T-helper 17 cell (primary cell): ENCODE data around the gene DUSP1. TPM values are rescaled to one million over a fixed set of nuclear protein-coding genes. Genes with fewer than 3 reads are reported as not detected.

Experiments
- ATAC-seq: fragments of 150-1000 bp; cut with Tn5 transposase; 2 replicates; pipeline ENCODE4 v1.10.0; 2021; ENCODE audit warnings: mild to moderate bottlenecking, moderate library complexity
- DNase-seq, 3 donors: peaks; one replicate each; pipeline versions ENCODE4 v3.0.0 to v3.0.0-alpha.2; 2020 to 2021
- H3K9me3 ChIP-seq: one replicate; pipeline ENCODE4 v1.7.0; 2013; ENCODE audit warnings: low read length, mild to moderate bottlenecking; ENCODE audit not compliant: control insufficient read depth, poor library complexity, severe bottlenecking
- H3K27ac Mint-ChIP-seq: one replicate; pipeline ENCODE4 v1.8.0; 2022; ENCODE audit warnings: mild to moderate bottlenecking, moderate library complexity, mixed read lengths
- H3K27me3 Mint-ChIP-seq: one replicate; pipeline ENCODE4 v1.8.0; 2022; ENCODE audit warnings: mixed read lengths
- H3K36me3 Mint-ChIP-seq: one replicate; pipeline ENCODE4 v1.8.0; 2022; ENCODE audit warnings: low read depth, mixed read lengths
- H3K4me1 Mint-ChIP-seq: one replicate; pipeline ENCODE4 v1.8.0; 2022; ENCODE audit warnings: mild to moderate bottlenecking, mixed read lengths
- H3K4me3 Mint-ChIP-seq: one replicate; pipeline ENCODE4 v1.8.0; 2022; ENCODE audit warnings: mild to moderate bottlenecking, moderate library complexity, mixed read lengths
- total RNA-seq, 4 donors: library from RNA in 2 of 4; stranded (reverse) in 2 of 4; gene quantifications; one replicate each; pipeline ENCODE4 v1.2.3 and lab custom pipeline; 2022 to 2026

DUSP1 gene
- total RNA-seq, 2 donors from 2014 or later = 1,522 to 2,429 TPM

GRCh38 chr5:172769616-172770373 is 1.2 kb downstream of the DUSP1 start:
- Mint-ChIP-seq H3K27ac (peak overlapping the region; percentile 100), H3K4me1 (peaks cover 58% of the 10 kb centered on the region), H3K36me3 (peaks cover 18% of the 10 kb centered on the region), H3K4me3 (peak overlapping the region; percentile 93), H3K27me3 (peaks cover 7% of the 10 kb centered on the region)
- no peaks in the 10 kb centered on the region for H3K9me3 ChIP-seq
- DNase-seq (peak in 1 of 3 donors; percentile 27), ATAC-seq (no peak)

GRCh38 chr5:172769342-172769615 is 1.7 kb downstream of the DUSP1 start:
- Mint-ChIP-seq H3K36me3 (peaks cover 18% of the 10 kb centered on the region), H3K27ac (peak overlapping the region; percentile 100), H3K4me1 (peaks cover 57% of the 10 kb centered on the region), H3K27me3 (peaks cover 7% of the 10 kb centered on the region), H3K4me3 (peak overlapping the region; percentile 93)
- no peaks in the 10 kb centered on the region for H3K9me3 ChIP-seq
- no peak for DNase-seq
- no peak for ATAC-seq

GRCh38 chr5:172768573-172769341 is 2.2 kb downstream of the DUSP1 start:
- peaks cover 7% of the 10 kb centered on the region for H3K27me3 Mint-ChIP-seq
- no peaks in the 10 kb centered on the region for H3K9me3 ChIP-seq
- peak overlapping the region; percentile 93 for H3K4me3 Mint-ChIP-seq
- H3K36me3 Mint-ChIP-seq = peaks cover 18% of the 10 kb centered on the region
- H3K4me1 Mint-ChIP-seq = peaks cover 57% of the 10 kb centered on the region
- DNase-seq (peak in 2 of 3 donors; percentile 30 to 35), ATAC-seq (no peak)
- peak overlapping the region; percentile 100 for H3K27ac Mint-ChIP-seq

- peaks cover 7% of the 10 kb centered on the region for H3K27me3 Mint-ChIP-seq
- no peaks in the 10 kb centered on the region for H3K9me3 ChIP-seq
- peaks cover 18% of the 10 kb centered on the region for H3K36me3 Mint-ChIP-seq
- H3K27ac Mint-ChIP-seq = peak overlapping the region; percentile 100
- ATAC-seq (no peak), DNase-seq (no peak)
- H3K4me3 Mint-ChIP-seq = peak overlapping the region; percentile 93
- peaks cover 51% of the 10 kb centered on the region for H3K4me1 Mint-ChIP-seq
Measured at GRCh38 chr5:172768098-172768572, 2.9 kb downstream of the DUSP1 start.

GRCh38 chr5:172766287-172767108 is 4.5 kb downstream of the DUSP1 start:
- ATAC-seq (peak; percentile 5), DNase-seq (peak in 2 of 3 donors; percentile 36 to 41)
- Mint-ChIP-seq H3K27me3 (peaks cover 7% of the 10 kb centered on the region), H3K36me3 (peaks cover 18% of the 10 kb centered on the region), H3K4me1 (peaks cover 41% of the 10 kb centered on the region), H3K4me3 (peak overlapping the region; percentile 93), H3K27ac (peak overlapping the region; percentile 100)
- no peaks in the 10 kb centered on the region for H3K9me3 ChIP-seq

- ATAC-seq (peak; percentile 12), DNase-seq (no peak)
- peaks cover 15% of the 10 kb centered on the region for H3K36me3 Mint-ChIP-seq
- peaks cover 7% of the 10 kb centered on the region for H3K27me3 Mint-ChIP-seq
- H3K27ac Mint-ChIP-seq = peak overlapping the region; percentile 100
- no peaks in the 10 kb centered on the region for H3K9me3 ChIP-seq
- H3K4me3 Mint-ChIP-seq = peak overlapping the region; percentile 93
- peaks cover 37% of the 10 kb centered on the region for H3K4me1 Mint-ChIP-seq
Measured at GRCh38 chr5:172765766-172766286, 5.2 kb downstream of the DUSP1 start.

GRCh38 chr5:172764861-172765765 is 5.9 kb downstream of the DUSP1 start:
- Mint-ChIP-seq H3K36me3 (peaks cover 14% of the 10 kb centered on the region), H3K4me3 (peak overlapping the region; percentile 93), H3K27ac (peak overlapping the region; percentile 100), H3K4me1 (peaks cover 35% of the 10 kb centered on the region), H3K27me3 (peaks cover 7% of the 10 kb centered on the region)
- peak; percentile 90 to 96 (median 95) for DNase-seq
- peak; percentile 71 for ATAC-seq
- H3K9me3 ChIP-seq = no peaks in the 10 kb centered on the region

GRCh38 chr5:172763120-172763464 is 7.9 kb downstream of the DUSP1 start:
- Mint-ChIP-seq H3K36me3 (no peaks in the 10 kb centered on the region), H3K4me3 (no peak overlapping the region), H3K27ac (peak overlapping the region; percentile 100), H3K4me1 (peaks cover 22% of the 10 kb centered on the region), H3K27me3 (no peaks in the 10 kb centered on the region)
- H3K9me3 ChIP-seq = no peaks in the 10 kb centered on the region
- ATAC-seq (no peak), DNase-seq (no peak)

GRCh38 chr5:172762214-172763119 is 8.5 kb downstream of the DUSP1 start:
- Mint-ChIP-seq H3K27ac (peak overlapping the region; percentile 100), H3K4me3 (no peak overlapping the region)
- no peak for ATAC-seq

GRCh38 chr5:172760959-172761358 is 10.0 kb downstream of the DUSP1 start:
- no peak overlapping the region for H3K27ac Mint-ChIP-seq
- no peak overlapping the region for H3K4me3 Mint-ChIP-seq

More at GRCh38 chr5:172762214-172763119, 8.5 kb downstream of the DUSP1 start:
- DNase-seq = no peak
- H3K9me3 ChIP-seq = no peaks in the 10 kb centered on the region
- no peaks in the 10 kb centered on the region for H3K36me3 Mint-ChIP-seq
- H3K4me1 Mint-ChIP-seq = peaks cover 18% of the 10 kb centered on the region
- H3K27me3 Mint-ChIP-seq = no peaks in the 10 kb centered on the region

GRCh38 chr5:172760136-172760535 is 10.9 kb downstream of the DUSP1 start:
- no peak overlapping the region for H3K4me3 Mint-ChIP-seq
- no peak for DNase-seq
- no peak for ATAC-seq
- H3K9me3 ChIP-seq = no peaks in the 10 kb centered on the region
- H3K27ac Mint-ChIP-seq = no peak overlapping the region
- H3K36me3 Mint-ChIP-seq = no peaks in the 10 kb centered on the region
- H3K27me3 Mint-ChIP-seq = no peaks in the 10 kb centered on the region
- peaks cover 6% of the 10 kb centered on the region for H3K4me1 Mint-ChIP-seq

More at GRCh38 chr5:172760959-172761358, 10.0 kb downstream of the DUSP1 start:
- no peak for ATAC-seq
- no peaks in the 10 kb centered on the region for H3K9me3 ChIP-seq
- H3K36me3 Mint-ChIP-seq = no peaks in the 10 kb centered on the region
- no peaks in the 10 kb centered on the region for H3K27me3 Mint-ChIP-seq
- no peak for DNase-seq
- H3K4me1 Mint-ChIP-seq = peaks cover 8% of the 10 kb centered on the region
